ENCODE results near the gene NSD1. TPM values are rescaled to one million over a fixed set of nuclear protein-coding genes. Genes with fewer than 3 reads are reported as not detected.
"Not testable (repeated sequence)": the region's sequence is repeated elsewhere in the genome, so short reads cannot be mapped to it uniquely, and the experiment has no call there.

The NSD1 gene
- total RNA-seq, 1 experiment from 2014 or later: 36.8 TPM

DNA sequence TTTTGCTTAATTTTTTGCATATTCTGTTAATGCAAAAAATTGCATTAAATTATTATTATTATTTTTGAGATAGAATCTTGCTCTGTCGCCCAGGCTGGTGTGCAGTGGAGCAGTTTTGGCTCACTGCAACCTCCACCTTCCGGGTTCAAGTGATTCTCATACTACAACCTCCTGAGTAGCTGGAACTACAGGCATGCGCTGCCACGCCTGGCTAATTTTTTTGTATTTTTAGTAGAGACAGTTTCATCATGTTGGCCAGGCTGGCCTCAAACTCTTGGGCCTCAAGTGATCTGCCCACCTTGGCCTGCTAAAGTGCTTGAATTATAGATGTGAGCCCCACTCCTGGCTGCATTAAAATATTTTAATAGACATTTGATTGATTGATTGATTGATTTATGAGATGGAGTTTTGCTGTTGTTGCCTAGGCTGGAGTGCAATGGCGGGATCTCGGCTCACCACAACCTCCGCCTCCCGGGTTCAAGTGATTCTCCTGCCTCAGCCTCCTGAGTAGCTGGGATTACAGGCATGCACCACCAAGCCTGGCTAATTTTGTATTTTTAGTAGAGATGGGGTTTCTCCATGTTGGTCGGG lies 44.4 kb downstream of the NSD1 start:
- DNase-seq (ENCODE audit: low read depth): not testable (repeated sequence)

DNA sequence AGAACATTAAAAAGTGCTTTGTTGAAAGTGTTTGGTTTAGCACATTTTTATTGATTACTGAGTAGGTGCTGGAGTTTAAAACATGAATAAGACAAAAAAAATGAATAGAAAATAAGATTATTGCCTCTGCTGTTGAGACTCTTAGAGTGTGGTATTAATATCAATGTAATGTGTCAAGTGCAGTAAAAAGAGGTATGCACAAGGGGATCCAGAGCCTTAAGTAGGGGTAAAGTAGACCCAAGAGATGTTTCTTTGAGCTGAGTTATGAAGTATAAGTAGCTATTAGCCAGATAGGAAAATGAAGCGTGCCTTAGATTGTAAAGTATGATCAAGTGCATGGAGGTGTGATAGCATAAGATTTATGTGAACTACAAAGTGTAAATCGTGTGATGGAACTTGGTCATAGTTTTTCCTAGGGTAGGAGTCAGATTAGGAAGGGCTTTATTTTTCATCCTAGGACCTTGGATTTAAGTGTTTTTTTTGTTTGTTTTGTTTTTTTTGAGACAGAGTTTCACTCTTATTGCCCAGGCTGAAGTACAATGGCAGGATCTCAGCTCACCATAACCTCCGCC lies 45.2 kb downstream of the NSD1 start:
- no peak for DNase-seq (ENCODE audit: low read depth)

DNA sequence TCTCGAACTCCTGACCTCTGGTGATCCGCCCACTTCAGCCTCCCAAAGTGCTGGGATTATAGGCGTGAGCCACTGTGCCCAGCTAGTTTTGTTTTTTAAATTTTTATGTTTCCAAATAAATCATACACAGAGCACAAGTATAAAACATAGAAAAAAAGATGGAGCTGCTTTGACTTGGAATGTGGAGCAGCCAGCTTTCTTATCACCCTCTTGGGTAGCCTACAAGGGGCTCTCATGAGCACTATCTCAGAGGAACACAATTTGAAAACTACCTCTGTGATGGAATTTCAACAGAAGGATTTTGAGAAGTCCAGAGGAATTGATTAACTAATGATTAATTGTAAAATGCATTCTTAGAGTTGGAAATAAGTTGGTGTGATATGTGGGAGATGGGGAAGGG lies 45.9 kb downstream of the NSD1 start:
- DNase-seq (ENCODE audit: low read depth): no peak

DNA sequence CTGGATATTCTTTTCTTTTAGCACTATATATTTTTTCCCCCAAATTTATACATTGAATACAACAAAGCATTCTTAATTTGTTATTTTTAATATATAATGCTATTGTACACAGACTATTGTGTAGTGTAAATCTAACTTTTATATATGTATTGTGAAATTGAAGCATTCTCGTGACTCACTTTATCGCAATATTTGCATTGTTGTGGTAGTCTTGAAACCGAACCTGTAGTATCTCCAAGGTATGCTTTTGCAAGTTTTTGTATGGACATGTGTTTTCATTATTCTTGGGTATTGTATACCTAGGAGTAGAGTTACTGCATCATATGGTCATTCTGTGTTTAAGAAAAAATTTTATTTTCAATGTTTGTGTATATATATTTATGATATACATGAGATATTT lies 49.6 kb downstream of the NSD1 start:
- DNase-seq (ENCODE audit: low read depth): no peak

DNA sequence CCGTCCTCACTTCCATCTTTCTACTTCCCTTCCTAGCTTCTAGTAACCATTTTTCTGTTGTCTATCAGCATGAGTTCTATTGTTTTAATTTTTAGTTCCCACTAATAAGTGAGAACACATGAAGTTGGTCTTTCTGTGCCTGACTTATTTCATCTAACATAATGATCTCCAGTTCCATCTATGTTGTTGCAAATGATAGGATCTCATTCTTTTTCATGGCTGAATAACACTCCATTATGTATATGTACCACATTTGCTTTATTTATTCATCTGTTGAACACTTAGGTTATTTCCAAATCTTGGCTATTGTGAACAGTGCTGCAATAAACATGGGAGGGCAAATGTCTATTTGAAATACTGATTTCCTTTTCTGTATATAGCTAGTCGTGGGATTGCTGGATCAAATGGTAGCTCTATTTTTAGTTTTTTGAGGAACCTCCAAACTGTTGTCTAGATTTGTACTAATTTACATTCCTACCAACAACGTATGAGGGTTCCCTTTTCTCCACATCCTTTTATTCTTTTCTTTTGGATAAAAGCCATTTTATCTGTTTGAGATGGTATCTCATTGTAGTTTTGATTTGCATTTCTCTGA lies 50.3 kb downstream of the NSD1 start:
- no peak for DNase-seq (ENCODE audit: low read depth)

DNA sequence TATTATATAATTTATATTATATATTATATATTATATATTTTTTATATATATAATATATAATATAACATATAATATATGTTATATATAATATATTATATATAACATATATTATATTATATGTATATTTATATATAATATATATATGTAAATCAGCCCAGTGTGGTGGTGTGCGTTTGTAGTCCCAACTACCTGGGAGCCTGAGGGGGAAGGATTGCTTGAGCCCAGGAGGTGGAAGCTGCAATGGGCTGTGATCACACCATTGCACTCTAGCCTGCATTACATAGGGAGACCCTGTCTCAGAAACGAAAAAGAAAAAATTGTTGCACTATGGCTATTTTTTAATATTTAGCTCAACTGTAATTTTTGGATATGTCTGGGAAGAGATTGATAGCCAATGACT lies 52.4 kb downstream of the NSD1 start:
- DNase-seq (ENCODE audit: low read depth): no peak

DNA sequence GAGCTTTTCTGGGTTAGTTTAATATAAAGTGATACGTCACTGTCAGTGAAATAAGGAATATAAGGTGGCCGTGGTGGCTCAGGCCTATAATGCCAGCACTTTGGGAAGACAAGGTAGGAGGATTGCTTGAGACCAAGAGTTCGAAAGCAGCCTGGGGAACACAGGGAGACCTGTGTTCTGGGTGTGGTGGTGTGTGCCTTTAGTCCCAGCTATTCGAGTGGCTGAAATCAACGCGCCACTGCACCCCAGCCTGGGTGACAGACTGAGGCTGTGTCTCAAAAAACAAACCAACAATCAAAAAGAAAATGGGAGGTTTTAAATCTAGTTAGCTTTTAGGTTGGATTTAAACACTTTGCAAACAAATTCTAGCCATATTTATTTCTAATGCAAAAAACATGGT lies 53.1 kb downstream of the NSD1 start:
- DNase-seq (ENCODE audit: low read depth): no peak

DNA sequence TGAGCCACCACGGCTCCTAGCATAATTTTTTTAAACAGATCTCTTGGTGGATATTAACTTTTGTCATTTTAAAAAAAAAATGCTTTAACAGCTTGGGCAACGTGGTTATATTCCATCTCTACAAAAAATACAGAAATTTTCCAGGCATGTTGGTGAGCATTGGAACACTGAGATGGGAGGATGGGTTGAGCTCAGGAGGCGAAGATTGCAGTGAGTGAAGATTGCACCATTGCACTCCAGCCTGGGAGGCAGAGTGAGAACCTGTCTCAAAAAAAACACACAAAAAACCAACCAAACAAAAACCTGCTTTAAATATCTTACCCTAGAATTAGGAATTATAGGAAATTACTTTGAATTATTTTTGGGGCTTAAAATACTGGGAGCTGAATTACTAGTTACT lies 55.2 kb downstream of the NSD1 start:
- DNase-seq (ENCODE audit: low read depth): no peak

DNA sequence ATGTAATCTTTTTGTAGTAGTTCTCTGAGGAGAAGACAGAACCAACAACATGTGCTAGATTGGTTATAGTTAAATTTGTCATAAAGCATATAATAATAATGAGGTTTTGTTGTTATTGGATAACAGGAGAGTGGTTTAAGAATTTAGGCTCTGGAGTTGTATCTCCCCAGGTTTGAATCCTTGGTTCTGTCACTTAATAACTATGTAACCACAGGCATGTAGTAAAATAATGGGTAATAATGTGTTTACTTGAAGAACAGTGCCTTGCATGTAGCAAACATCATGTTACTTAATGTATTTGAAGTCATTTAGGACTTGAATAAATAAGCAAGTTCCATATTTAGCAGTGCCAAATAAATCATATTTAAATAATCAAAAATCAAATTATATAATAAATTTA lies 55.8 kb downstream of the NSD1 start:
- peak; percentile 35 for DNase-seq (ENCODE audit: low read depth)

DNA sequence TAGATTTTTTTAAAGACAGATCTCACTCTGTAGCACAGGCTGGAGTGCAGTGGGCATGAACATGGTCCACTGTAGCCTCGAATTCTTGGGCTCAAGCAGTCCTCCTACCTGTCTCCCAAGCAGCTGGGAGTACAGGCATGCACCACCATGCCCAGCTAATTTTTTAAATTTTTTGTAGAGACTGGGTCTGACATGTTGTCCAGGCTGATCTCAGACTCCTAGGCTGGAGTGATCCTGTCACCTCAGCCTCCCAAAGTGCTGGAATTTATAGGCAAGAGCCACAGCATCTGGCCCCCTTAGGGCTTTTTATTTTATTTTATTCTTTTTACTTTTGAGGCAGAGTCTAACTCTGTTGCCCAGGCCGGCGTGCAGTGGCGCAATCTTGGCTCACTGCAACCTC lies 56.4 kb downstream of the NSD1 start:
- no peak for DNase-seq (ENCODE audit: low read depth)

DNA sequence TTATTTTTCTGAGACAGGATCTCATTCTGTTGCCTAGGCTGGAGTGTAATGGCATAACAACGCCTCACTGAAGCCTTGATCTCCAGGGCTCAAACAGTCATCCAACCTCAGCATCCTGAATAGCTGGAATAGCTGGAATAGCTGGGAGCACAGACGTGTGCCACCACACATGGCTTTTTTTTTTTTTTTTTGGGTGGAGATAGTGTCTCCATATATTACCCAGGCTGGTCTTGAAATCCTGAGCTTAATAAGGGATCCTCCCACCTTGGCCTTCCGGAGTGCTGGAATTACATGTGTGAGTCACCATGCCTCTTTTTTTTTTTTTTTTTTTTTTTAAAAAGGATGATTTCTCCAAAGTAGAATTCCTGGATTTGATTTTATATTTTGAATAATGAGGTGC lies 60.7 kb downstream of the NSD1 start:
- DNase-seq (ENCODE audit: low read depth): peak; percentile 96

DNA sequence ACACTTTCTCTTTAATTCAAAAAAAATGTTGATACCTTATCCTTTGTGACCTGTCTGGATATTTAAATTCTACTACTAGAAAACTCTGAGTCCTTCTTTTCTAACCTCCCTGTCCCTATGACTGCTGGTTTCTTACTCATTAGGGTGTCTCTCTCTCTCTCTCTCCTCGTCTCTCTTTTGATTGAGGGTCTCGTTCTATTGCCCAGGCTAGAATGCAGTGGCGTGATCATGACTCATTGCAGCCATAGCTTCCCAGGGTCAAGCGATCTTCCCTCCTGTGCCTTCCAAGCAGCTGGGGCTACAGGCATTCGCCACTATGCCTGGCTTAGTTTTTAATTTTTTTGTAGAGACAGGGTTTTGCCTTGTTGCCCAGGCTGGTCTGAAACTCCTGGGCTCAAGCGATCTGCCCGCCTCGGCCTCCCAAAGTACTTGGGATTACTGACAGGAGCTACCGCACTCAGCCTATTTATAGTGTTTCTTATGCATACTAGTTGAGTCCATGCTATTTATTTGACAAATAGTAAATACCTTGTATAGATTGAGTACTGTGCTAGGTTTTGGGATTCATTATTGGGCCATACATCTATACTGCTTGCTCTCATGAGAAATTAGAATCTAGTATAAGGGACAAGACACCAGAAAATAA lies 61.9 kb downstream of the NSD1 start:
- no peak for DNase-seq (ENCODE audit: low read depth)

DNA sequence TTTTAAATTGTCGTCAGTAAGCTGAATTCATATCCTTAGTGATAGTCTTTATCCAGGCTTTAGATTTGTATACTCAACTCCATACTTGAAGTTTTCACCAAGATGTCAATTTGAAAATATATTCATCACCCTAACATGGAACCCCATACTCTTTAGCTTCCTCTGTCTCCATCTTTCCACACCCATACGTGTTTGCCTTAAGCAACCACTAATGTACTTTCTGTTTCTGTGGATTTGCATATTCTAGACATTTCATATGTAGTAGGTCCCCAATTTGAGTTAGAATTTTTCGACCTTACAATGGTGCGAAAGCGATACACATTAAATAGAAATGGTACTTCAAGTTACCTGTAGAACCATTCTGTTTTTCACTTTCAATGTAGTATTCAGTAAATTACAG lies 65.2 kb downstream of the NSD1 start:
- no peak for DNase-seq (ENCODE audit: low read depth)

DNA sequence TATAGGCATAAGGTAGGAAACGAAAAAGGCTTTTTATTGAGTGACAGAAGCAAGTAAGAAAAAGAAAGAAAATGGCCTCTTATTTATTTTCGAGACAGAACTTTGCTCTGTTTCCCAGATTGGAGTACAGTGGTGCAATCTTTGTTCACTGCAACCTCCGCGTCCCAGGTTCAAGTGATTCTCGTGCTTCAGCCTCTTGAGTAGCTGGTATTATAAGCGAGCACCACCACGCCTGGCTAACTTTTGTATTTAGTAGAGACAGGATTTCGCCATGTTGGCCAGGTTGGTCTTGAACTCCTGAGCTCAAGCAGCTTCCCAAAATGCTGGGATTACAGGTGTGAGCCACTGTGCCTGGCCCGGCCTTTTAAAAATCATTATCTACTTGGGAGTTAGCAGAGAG lies 70.7 kb downstream of the NSD1 start:
- no peak for DNase-seq (ENCODE audit: low read depth)

DNA sequence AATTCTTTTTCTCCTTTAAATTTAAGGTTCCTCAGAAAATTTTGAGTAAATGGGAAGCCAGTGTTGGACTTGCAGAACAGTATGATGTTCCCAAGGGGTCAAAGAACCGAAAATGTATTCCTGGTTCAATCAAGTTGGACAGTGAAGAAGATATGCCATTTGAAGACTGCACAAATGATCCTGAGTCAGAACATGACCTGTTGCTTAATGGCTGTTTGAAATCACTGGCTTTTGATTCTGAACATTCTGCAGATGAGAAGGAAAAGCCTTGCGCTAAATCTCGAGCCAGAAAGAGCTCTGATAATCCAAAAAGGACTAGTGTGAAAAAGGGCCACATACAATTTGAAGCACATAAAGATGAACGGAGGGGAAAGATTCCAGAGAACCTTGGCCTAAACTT lies 76.0 kb downstream of the NSD1 start:
- no peak for DNase-seq (ENCODE audit: low read depth)

DNA sequence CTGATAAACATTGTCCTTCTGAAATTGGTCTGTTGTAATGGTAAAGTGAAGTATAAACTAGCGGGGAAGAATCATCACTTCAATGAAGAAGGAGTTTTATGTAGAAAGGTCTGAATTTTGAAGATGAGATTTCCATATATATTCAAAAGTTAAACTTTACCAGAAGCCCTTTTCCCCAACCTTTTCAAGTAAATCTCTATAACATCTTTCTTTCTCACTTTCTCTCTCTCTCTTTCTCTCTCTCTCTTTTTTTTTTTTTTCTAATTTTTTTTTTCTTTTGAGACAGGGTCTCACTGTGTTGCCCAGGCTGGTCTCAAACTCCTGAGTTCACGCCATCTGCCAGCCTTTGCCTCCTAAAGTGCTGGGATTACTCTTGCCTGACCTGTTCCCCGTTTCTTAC lies 78.7 kb downstream of the NSD1 start:
- DNase-seq (ENCODE audit: low read depth): no peak

DNA sequence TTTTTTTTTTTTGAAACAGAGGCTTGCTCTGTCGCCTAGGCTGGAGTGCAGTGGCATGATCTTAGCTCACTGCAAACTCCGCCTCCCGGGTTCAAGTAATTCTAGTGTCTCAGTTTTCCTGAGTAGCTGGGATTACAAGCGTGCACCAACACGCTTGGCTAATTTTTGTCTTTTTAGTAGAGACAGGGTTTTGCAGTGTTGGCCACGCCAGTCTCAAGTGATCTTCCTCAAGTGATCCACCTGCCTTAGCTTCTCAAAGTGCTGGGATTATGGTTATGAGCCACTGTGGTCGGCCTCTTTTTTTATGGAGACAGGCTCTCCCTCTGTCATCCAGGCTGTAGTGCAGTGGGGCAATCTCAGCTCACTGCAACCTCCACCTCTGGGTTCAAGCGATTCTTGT lies 87.0 kb downstream of the NSD1 start:
- DNase-seq (ENCODE audit: low read depth): no peak

DNA sequence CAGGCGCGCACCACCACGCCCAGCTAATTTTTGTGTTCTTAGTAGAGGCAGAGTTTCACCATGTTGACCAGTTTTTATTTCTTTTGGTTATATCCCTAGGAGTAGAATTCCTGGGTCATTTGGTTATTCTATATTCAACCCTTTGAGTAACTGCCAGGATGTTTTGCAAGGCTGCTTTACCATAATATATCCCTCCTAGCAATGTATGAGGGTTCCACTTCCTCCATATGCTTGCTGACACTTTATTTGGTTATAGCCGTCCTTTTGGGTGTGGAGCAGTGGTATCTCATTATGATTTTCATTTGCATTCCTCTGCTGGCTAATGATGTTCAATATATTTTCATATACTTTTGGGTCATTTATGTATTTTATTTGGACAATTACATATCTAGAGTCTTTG lies 88.7 kb downstream of the NSD1 start:
- DNase-seq (ENCODE audit: low read depth): no peak

DNA sequence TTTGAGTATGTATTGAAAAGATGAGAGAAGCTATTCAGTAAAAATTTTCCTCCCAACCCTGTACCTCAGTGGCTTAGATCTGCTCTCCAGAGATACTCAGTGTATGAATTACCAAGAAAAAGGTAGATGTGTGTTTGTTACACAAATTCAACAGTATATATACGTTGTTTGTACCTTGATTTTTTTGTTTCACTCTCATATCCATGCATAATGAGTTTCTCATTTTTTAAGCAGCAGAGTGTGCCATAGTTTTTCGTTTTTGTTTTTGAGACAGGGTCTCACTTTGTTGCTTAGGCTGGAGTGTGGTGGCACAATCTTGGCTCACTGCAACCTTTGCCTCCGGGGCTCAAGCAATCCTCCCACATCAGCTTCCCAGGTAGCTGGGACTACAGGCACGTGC lies 92.2 kb downstream of the NSD1 start:
- no peak for DNase-seq (ENCODE audit: low read depth)

DNA sequence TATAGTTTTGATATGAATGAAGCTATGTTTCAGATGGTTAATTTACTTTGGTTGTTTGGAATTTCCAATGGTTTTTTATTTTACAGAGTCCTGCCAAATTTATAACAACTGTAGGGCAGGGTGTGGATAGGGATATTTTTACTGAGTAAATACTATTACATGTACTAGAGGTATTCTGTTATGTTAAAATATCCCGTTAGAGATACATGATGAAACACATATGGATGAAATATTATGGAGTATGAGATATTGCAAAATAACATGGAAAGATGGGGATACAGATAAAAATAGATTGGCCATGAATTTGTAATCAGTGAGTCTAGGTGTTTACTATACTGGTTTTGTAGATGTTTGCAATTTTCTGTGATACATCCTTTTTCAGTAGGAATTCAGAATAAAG lies 93.3 kb downstream of the NSD1 start:
- DNase-seq (ENCODE audit: low read depth): no peak

DNA sequence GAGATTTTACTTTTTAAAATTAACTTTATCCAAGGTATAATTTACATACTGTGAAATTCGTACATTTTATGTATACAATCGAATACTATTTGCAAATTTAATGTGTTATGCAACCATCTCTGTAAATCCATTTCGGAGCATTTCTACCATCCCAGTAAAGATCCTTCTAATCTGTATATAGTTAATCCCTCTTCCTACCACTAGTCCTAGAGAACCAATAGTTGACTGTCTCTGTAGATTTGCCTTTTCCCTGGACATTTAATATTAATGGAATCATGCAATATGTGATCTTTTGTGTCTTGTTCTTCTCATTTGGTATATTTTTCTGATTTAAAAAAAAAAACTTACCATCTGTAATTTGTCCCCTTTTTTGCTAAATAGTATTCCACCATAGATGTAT lies 95.2 kb downstream of the NSD1 start:
- no peak for DNase-seq (ENCODE audit: low read depth)

DNA sequence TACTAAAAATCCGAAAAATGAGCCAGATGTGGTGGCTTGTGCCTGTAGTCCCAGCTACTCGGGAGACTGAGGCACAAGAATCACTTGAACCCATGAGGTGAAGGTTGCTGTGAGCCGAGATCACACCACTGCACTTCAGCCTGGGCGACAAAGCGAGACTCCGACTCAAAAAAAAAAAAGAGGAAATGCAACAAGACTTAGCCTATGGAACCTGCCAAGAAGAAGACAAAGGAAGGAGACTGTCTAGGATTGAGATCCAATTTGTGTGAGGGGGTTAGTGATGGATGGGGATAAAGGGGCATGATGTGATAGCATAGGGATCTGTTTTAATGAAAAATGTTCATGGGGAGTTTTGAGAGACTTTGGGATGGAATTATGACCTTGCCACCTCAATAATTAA lies 97.1 kb downstream of the NSD1 start:
- DNase-seq (ENCODE audit: low read depth): no peak

DNA sequence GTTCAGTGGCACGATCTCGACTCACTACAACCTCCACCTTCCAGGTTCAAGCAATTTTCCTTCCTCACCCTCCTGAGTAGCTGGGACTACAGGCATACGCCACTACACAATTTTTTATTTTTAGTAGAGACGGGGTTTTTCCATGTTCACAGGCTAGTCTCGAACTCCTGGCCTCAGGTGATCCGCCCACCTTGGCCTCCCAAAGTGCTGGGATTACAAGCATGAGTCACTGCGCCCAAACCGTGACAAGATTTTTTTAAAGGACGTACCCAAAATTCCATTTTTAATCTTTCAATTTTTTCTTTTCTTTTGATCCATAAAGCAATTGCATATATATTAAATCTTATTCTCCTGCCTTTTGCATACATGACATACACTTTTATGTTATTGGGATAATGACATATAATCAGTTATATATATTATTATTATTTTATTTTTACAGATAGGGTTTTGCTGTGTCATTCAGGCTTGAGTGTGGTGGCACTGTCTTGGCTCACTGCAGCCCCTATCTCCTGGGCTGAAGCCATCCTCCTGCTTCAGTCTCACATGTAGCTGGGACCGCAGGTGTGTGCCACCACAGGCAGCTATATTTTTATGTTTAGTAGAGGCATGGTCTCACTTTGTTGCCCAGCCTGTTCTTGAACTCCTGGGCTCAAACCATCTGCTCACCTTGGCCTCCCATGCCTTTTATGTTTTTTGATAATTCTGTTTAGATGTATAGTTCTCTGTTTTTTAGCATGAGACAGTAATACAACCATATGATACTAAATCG lies 98.1 kb downstream of the NSD1 start:
- DNase-seq (ENCODE audit: low read depth): no peak
